HG02798 (cell line): ENCODE measurements around the gene TCN2.

Experiments used
- ATAC-seq: cut with Tn5 transposase; IDR thresholded peaks from one replicate; pipeline ENCODE4 v1.9.1; 2021; ENCODE audit warnings: mild to moderate bottlenecking; ENCODE audit not compliant: unreplicated experiment, poor library complexity

TCN2 gene

DNA sequence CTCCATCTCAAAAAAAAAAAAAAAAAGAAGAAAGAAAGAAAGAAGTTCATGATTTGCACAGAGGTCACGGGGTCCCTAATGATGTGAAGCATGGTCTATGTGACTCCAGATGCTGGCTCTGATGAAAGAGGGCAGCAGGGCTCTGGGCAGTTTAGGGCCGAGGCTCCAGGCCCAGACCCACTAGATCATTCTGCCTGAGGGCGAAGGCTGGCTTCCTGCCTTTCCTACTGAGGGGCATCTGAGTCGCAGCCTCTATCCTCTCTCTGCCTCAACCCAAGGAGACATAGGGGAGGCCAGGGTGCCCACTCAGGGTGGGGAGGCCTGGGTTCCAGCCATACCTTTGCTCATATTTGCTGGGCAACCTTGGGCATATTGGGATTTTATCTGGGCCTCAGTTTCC is 33.4 kb downstream of the TCN2 start:
- ATAC-seq, result no peak

GRCh38 chr22:30640839-30641430 is 34.0 kb downstream of the TCN2 start:
- ATAC-seq, result no peak

DNA sequence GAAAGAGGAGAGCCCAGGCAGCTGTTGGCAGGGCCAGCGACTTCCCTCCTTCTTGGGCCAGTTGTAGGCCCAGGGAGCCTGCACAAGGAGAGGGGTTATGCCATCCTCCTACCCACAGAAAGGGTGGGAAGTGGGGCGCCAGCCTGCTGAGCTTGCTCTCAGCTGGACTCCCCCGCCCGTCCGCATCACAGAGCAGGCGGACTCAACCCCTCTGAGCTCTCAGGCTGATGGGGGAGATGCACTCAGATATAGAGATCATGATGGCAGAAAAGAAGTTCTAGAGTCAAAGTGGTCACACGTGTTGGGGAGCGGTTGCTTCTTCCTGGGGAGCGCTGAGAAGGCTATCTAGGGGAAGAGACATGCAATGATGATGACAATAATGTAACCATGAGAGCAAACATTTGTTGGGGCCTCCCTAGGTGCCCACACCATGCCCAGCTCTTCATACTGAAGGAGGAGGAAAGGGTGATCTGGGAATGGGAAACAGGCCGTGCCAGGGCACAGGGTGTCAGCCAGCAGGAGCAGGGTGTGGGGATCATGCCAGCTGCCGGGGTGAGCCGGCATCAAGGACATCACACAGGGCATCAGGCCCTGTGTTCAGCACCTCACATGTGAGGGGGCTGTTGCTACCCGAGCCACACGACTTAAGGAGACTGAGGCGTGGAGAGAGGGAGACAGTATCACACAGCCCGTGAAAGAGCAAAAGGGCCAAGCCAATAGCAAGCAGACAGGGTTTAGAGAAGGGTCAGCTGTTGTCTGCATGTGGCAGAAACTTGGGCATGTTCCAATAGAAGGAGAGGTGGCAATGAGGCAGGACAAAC is 36.3 kb downstream of the TCN2 start:
- ATAC-seq, result no peak

- ATAC-seq, result no peak
Measured at GRCh38 chr22:30646518-30647160, 39.7 kb downstream of the TCN2 start.

- no peak for ATAC-seq
Measured at GRCh38 chr22:30647536-30647935, 40.6 kb downstream of the TCN2 start.

GRCh38 chr22:30648825-30649224 is 41.9 kb downstream of the TCN2 start:
- no peak for ATAC-seq

DNA sequence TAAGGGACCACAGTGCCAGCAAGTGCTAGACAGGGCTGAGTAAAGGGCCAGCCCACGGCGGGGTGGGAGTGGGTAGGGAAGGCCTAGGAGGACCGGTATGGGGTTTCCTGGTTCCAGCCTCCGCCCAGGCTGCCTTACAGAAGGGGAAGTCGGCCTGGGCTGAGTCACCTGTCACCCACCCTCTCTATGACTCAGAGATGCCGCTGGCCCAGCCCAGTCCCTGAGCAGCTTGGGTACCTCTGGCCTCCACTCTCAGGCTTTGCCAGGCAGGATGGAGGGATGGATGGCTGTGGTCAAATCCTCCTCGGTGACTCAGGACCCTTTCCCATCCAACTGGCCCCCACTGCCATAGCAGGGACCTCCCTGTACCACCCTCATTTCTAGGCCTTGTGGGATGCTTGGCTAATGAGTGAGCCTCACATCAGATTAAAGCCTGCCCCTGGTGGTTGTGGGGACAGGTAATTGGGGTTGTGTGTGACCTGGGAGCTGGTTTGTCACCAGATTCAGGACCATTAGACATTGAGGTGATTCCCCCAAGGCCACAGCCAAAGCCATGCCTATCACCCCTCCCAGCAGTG is 42.5 kb downstream of the TCN2 start:
- peak; percentile 39 for ATAC-seq

- no peak for ATAC-seq
Measured at GRCh38 chr22:30650508-30651116, 43.6 kb downstream of the TCN2 start.

GRCh38 chr22:30652852-30653251 is 45.9 kb downstream of the TCN2 start:
- no peak for ATAC-seq

DNA sequence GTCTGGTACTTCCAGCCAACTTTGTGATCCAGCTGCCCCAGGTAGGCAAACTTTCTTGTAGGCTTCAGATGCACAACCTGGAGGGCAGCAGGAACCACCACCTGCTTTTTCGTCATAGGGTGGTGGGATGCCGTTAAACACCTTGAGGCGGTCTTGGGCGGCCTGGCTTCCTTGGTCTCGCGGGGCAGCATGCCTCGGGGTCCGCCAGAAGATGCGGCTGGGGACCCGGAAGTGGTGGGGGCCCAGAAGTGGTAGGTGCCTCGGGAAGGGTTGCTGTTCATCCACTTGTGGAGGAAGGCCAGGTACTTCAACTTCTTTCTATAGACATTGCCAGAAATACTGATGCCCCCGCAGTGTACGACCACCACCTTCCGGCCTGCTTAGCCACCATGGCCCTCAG is 47.4 kb downstream of the TCN2 start:
- ATAC-seq, result no peak

DNA sequence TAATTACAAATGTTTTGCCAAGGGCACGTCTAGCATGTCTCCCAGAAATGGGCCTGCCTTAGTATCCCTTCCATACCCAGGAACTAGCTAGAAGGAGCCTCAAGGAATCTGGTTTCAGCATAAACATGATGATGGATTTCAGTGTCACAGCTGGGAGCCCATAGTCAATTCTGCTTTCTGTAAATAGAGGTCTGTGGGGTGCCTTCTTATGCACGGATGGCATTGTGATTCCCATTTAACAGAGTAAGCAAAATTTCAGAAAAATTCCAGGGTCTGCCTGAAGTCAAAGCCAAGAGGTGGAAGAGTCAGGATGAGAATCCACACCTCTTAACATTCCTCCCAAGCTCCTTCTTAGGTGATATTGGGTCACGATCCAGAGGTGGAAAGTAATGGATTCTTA is 48.6 kb downstream of the TCN2 start:
- ATAC-seq, result no peak

DNA sequence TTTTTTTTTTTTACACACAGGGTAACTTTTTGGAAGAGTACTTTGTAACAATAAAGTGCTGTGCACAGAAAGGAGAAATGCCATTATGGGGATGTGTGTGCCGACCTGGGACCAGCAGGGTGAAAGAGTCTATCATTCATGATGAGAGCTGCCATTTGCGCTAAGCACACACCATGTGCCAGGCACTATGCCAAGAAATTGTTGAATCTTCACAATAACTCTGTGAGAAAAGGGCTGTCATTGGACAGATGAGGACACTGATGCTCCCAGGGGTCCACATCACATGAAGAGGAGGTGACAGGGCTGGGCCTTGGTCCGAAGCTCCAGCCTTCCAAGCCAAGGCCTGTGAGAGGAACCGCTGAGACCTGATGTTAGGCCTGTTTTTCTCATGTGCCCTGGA is 55.1 kb downstream of the TCN2 start:
- ATAC-seq, result no peak

GRCh38 chr22:30664798-30665197 is 57.8 kb downstream of the TCN2 start:
- no peak for ATAC-seq

DNA sequence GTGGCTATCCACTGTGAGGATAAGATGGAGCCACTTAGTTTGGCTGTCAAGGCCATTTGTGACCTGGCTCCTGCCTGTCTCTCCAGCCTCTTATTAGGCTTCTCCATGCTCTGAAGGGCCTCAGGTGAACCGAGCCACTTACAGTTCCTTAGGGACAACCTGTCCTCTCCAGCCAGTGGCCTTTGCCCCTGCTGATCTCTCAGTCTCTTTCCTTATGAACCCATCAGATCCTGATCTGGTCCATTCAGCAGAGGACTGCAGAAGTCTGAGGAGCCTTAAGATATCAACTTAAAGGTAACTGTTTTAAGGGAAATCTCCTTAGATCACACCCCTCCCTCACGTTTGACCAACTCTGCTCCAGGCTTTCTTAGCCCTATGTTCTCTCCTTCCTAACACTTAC is 58.3 kb downstream of the TCN2 start:
- no peak for ATAC-seq

DNA sequence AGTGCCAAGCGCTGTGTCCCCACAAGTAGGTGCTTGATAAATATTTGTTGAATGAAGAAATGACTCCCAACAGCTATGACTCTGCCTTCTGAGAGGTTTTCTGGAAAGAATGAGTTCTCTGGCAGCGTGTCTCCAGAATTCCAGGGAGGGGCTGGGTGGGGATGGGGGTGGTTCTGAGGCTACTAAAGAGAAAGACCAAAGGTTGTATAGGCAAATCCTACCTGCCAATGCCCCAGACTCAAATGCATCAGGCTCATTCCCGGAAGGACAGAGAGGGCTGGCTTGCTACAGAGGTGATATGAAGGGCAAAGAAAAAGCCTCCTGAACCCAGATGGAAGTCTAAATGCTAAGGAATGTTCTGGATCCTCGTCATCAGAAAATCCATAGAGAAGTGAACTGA is 58.8 kb downstream of the TCN2 start:
- no peak for ATAC-seq

DNA sequence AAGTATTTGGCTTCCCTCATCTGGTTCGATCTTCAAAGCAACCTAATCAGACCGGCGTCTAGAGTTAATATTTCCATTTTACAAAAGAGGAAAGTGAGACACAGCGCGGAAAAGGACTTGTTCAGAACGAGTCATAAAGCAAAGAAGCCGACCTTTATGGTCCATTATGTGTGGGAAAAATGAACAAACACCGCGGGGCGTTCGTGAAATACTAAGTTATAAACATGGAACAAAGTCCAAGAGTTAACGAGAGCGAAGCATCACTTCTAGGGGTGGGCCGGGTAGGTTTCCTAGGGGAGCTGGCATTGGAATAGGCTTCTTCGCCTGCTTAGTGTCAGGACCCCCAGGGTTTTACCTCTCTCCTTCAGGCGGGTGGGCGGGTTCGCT is 60.1 kb downstream of the TCN2 start:
- no peak for ATAC-seq

GRCh38 chr22:30667494-30668385 is 60.8 kb downstream of the TCN2 start, which contains the start of gene DUSP18:
Gene DUSP18 (minus strand): TSS chr22:30667875. CDS start chr22:30664003, 3,872 bp downstream.
- peak; percentile 94 for ATAC-seq

GRCh38 chr22:30668386-30668710 is 61.4 kb downstream of the TCN2 start:
- ATAC-seq, result no peak

DNA sequence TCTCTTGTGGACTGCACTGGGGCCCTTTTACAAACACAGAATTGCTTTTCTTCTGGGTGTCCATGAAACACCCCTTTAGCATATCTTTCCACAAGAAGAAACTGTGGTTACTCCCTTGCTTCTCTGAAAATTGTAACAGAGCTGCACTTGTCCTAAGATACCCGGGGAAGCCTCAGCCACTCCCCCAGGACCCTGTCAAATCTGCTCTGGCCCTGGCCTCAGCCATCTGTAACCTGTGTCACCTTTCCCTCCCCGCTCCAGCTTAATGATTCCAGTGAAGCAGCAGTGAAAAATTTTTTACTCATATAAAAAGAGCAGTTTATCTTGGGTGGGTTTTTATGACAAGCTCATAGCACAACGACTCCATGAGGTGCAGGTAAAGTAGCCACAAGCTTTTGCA is 64.1 kb downstream of the TCN2 start:
- no peak for ATAC-seq

- ATAC-seq, result no peak
Measured at GRCh38 chr22:30673136-30673535, 66.2 kb downstream of the TCN2 start.
